ENCODE data around the gene CDH23.

DNA sequence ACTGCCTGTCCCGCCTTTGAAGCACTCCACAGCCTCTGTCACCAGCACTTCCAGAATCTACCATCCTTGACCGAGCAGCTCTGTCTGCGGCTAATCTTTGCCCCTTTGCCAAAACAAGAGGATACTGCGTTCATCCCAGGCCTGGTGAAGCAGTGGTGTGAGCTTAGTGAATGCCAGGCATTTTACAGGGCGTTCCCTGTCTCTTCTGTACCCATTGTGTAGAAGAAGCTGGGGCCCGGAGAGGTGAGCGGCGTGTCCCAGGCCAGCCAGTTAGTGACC, 261.7 kb downstream of the CDH23 start:
- no peak for TF ChIP-seq GTF2E2 (tag; IDR thresholded peaks at IDR 0.05)
- TF ChIP-seq, protein P1, sequence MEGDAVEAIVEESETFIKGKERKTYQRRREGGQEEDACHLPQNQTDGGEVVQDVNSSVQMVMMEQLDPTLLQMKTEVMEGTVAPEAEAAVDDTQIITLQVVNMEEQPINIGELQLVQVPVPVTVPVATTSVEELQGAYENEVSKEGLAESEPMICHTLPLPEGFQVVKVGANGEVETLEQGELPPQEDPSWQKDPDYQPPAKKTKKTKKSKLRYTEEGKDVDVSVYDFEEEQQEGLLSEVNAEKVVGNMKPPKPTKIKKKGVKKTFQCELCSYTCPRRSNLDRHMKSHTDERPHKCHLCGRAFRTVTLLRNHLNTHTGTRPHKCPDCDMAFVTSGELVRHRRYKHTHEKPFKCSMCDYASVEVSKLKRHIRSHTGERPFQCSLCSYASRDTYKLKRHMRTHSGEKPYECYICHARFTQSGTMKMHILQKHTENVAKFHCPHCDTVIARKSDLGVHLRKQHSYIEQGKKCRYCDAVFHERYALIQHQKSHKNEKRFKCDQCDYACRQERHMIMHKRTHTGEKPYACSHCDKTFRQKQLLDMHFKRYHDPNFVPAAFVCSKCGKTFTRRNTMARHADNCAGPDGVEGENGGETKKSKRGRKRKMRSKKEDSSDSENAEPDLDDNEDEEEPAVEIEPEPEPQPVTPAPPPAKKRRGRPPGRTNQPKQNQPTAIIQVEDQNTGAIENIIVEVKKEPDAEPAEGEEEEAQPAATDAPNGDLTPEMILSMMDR (IDR thresholded peaks at IDR 0.05 in 2 of 3, conservative IDR thresholded peaks at IDR 0.05 in 1 of 3; ENCODE audit: insufficient read depth in 2 of 3, low read depth in 1 of 3, low read length in 3 of 3) = no peak
- no peak for TF ChIP-seq MTF1 (CRISPR knock-in tag; IDR thresholded peaks at IDR 0.05; ENCODE audit: borderline replicate concordance)
- TF ChIP-seq CHCHD3 (CRISPR knock-in tag; IDR thresholded peaks at IDR 0.05) = no peak
- no peak for TF ChIP-seq CC2D1A (IDR thresholded peaks at IDR 0.05)
- TF ChIP-seq, protein P2, sequence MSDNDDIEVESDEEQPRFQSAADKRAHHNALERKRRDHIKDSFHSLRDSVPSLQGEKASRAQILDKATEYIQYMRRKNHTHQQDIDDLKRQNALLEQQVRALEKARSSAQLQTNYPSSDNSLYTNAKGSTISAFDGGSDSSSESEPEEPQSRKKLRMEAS (CRISPR knock-in tag; IDR thresholded peaks at IDR 0.05) = no peak
- TF ChIP-seq, protein P3, sequence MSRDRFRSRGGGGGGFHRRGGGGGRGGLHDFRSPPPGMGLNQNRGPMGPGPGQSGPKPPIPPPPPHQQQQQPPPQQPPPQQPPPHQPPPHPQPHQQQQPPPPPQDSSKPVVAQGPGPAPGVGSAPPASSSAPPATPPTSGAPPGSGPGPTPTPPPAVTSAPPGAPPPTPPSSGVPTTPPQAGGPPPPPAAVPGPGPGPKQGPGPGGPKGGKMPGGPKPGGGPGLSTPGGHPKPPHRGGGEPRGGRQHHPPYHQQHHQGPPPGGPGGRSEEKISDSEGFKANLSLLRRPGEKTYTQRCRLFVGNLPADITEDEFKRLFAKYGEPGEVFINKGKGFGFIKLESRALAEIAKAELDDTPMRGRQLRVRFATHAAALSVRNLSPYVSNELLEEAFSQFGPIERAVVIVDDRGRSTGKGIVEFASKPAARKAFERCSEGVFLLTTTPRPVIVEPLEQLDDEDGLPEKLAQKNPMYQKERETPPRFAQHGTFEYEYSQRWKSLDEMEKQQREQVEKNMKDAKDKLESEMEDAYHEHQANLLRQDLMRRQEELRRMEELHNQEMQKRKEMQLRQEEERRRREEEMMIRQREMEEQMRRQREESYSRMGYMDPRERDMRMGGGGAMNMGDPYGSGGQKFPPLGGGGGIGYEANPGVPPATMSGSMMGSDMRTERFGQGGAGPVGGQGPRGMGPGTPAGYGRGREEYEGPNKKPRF (IDR thresholded peaks at IDR 0.05; ENCODE audit: low read depth, low read length) = no peak
- TF ChIP-seq, protein P4, sequence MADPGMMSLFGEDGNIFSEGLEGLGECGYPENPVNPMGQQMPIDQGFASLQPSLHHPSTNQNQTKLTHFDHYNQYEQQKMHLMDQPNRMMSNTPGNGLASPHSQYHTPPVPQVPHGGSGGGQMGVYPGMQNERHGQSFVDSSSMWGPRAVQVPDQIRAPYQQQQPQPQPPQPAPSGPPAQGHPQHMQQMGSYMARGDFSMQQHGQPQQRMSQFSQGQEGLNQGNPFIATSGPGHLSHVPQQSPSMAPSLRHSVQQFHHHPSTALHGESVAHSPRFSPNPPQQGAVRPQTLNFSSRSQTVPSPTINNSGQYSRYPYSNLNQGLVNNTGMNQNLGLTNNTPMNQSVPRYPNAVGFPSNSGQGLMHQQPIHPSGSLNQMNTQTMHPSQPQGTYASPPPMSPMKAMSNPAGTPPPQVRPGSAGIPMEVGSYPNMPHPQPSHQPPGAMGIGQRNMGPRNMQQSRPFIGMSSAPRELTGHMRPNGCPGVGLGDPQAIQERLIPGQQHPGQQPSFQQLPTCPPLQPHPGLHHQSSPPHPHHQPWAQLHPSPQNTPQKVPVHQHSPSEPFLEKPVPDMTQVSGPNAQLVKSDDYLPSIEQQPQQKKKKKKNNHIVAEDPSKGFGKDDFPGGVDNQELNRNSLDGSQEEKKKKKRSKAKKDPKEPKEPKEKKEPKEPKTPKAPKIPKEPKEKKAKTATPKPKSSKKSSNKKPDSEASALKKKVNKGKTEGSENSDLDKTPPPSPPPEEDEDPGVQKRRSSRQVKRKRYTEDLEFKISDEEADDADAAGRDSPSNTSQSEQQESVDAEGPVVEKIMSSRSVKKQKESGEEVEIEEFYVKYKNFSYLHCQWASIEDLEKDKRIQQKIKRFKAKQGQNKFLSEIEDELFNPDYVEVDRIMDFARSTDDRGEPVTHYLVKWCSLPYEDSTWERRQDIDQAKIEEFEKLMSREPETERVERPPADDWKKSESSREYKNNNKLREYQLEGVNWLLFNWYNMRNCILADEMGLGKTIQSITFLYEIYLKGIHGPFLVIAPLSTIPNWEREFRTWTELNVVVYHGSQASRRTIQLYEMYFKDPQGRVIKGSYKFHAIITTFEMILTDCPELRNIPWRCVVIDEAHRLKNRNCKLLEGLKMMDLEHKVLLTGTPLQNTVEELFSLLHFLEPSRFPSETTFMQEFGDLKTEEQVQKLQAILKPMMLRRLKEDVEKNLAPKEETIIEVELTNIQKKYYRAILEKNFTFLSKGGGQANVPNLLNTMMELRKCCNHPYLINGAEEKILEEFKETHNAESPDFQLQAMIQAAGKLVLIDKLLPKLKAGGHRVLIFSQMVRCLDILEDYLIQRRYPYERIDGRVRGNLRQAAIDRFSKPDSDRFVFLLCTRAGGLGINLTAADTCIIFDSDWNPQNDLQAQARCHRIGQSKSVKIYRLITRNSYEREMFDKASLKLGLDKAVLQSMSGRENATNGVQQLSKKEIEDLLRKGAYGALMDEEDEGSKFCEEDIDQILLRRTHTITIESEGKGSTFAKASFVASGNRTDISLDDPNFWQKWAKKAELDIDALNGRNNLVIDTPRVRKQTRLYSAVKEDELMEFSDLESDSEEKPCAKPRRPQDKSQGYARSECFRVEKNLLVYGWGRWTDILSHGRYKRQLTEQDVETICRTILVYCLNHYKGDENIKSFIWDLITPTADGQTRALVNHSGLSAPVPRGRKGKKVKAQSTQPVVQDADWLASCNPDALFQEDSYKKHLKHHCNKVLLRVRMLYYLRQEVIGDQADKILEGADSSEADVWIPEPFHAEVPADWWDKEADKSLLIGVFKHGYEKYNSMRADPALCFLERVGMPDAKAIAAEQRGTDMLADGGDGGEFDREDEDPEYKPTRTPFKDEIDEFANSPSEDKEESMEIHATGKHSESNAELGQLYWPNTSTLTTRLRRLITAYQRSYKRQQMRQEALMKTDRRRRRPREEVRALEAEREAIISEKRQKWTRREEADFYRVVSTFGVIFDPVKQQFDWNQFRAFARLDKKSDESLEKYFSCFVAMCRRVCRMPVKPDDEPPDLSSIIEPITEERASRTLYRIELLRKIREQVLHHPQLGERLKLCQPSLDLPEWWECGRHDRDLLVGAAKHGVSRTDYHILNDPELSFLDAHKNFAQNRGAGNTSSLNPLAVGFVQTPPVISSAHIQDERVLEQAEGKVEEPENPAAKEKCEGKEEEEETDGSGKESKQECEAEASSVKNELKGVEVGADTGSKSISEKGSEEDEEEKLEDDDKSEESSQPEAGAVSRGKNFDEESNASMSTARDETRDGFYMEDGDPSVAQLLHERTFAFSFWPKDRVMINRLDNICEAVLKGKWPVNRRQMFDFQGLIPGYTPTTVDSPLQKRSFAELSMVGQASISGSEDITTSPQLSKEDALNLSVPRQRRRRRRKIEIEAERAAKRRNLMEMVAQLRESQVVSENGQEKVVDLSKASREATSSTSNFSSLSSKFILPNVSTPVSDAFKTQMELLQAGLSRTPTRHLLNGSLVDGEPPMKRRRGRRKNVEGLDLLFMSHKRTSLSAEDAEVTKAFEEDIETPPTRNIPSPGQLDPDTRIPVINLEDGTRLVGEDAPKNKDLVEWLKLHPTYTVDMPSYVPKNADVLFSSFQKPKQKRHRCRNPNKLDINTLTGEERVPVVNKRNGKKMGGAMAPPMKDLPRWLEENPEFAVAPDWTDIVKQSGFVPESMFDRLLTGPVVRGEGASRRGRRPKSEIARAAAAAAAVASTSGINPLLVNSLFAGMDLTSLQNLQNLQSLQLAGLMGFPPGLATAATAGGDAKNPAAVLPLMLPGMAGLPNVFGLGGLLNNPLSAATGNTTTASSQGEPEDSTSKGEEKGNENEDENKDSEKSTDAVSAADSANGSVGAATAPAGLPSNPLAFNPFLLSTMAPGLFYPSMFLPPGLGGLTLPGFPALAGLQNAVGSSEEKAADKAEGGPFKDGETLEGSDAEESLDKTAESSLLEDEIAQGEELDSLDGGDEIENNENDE (IDR thresholded peaks at IDR 0.05; ENCODE audit: low read depth, low read length) = no peak
- no peak for TF ChIP-seq ELF1 (tag; IDR thresholded peaks at IDR 0.05)
- TF ChIP-seq ZNF217 (CRISPR knock-in tag; IDR thresholded peaks at IDR 0.05) = no peak
- TF ChIP-seq, protein P5, sequence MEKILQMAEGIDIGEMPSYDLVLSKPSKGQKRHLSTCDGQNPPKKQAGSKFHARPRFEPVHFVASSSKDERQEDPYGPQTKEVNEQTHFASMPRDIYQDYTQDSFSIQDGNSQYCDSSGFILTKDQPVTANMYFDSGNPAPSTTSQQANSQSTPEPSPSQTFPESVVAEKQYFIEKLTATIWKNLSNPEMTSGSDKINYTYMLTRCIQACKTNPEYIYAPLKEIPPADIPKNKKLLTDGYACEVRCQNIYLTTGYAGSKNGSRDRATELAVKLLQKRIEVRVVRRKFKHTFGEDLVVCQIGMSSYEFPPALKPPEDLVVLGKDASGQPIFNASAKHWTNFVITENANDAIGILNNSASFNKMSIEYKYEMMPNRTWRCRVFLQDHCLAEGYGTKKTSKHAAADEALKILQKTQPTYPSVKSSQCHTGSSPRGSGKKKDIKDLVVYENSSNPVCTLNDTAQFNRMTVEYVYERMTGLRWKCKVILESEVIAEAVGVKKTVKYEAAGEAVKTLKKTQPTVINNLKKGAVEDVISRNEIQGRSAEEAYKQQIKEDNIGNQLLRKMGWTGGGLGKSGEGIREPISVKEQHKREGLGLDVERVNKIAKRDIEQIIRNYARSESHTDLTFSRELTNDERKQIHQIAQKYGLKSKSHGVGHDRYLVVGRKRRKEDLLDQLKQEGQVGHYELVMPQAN (IDR thresholded peaks at IDR 0.05; ENCODE audit: borderline replicate concordance) = no peak
